ENCODE data around the gene ROPN1B.
"Not testable (repeated sequence)": the region's sequence is repeated elsewhere in the genome, so short reads cannot be mapped to it uniquely, and the experiment has no call there.

The ROPN1B gene

DNA sequence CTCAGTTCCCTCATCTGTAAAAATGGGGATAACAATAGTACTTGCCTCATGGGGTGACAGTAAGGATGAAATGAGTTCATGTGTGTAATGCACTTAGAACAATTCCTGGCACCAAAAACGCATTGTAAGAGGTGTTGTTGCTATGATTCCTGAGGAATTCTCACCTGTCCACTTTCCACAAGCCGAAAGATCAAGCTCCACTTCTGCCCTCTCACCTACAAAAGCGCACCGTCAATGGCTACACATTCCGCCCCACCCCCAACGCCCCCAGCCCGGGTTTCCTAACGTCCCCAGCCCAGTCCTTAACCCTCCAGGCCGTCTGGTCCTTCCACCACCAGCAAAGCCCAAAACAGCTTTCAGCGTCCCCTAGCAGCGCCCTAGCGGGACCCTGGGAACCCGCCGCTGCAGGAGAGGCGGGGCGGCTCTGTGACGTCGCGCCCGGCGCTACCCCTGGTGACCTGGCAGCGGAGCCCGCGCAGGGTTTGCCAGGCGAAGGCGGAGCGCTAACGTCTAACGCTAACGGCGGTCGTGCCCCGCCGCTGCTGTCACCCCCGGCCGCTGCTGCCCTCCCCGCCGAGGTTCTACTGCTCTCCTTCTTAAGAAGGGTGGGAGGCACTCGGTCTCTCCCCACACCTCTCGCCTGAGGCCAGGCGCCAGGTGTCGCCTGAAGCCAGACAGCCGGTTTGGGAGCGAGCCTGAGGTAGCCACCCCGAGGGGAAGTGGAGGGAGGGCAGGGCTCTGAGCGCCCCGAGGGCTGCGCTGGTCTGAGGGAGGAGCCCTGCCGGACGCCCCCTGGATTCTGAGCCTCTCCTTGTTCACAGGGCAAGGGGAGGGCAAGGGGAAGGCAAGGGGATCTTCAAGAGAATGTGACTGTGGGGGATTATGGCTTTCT, at the start of gene ROPN1B:
TSS of gene ROPN1B (plus strand) at position 478 of the 892 bp plus-strand sequence. CDS start 2,877 bp downstream, outside the sequence.
- DNase-seq (ENCODE audit: low read depth) = not testable (repeated sequence)

DNA sequence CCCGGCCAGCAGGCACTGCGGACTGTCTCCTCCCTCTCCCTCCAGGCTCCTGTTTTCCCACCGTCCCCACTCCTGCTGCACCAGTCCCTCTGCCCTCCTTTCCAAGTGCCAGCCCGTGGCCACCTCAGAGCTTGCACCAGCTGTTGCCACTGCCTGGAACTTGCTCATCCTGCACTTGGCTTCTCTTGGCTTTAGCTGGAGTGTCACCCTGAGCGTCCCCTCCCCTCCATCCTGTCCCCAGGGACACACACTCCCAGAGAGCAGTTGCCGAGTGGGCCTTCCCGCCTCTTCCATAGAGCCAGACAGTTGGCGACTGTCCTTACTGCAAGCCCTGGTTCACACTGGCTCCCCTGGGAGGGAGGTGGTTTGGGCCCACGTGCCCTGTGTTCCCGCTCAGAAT, 48.8 kb upstream of the ROPN1B start:
- not testable (repeated sequence) for DNase-seq (ENCODE audit: low read depth)

DNA sequence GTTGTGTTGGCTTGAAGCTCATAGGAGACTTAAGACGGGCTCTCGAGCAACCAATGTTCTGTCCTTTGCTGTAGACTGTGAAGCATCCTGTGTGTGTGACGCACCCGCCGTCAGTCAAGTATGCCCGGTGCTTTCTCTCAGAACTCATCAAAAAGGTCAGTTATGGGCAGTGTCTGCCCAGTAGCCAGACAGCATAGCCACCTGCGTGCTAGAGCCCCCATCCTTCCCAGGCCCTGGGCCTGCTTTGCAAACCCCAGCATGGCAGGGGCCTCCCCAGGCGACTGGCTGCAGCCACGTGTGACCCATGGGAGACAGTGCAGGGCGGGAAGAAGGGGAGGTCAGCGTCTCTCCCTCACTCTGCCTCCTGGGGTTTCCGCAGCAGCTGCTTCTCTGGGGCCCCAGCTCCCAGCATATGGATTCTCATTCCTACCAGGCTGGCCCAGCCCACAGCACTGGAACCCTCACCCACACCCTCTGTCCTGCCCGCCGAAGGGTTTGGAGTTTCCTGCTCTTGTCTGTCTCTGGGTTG, 48.2 kb upstream of the ROPN1B start:
- DNase-seq (ENCODE audit: low read depth) = not testable (repeated sequence)

DNA sequence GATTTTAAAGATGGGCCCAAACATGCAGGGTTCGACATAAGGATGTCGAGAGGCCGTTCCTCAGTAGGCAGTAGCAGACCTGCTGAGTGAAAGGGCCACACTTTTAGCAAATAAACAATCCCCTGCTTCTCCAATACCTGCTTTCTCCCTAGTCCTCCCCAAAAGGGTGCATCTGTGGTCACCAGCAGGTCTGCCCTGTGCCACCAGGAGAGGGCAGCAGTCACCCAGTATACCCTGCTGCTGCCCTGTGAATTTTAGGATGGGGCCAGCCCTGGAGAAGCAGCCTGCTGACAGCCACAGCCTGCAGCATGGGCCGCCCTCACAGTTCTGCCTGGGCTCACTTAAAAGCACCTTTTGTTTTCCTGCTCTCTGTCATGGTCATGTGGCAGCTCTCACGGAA, 47.3 kb upstream of the ROPN1B start:
- DNase-seq (ENCODE audit: low read depth) = not testable (repeated sequence)

DNA sequence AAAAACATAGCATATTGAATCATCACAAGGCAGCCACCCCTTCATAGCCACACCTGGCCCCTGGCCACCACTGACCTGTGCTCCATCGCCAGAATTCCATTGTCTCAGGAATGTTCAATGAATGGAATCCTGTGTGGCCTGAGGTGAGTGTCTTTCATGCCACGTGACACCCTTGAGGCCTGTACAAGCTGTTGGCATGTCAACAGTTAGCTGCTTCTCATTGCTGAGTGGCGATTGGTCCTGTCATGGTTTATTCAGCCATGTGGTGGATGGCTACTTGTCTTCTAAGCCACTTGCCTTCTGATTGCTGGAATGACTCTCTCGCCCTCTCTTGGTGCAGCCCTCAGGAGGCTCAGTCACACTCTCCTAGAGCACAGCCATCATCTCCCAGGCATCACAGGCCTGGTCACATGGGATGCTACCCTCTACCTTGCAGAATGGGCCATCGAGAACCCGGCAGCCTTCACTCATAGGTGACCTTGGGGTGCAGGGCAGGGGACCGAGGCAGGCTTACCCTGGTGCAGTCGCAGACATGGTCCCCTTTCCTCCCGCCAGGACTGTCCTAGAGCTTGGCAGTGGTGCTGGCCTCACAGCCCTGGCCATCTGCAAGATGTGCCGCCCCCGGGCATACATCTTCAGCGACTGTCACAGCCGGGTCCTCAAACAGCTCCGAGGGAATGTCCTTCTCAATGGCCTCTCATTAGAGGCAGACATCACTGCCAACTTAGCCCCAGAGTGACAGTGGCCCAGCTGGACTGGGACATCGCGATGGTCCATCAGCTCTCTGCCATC, 45.5 kb upstream of the ROPN1B start:
- not testable (repeated sequence) for DNase-seq (ENCODE audit: low read depth)

DNA sequence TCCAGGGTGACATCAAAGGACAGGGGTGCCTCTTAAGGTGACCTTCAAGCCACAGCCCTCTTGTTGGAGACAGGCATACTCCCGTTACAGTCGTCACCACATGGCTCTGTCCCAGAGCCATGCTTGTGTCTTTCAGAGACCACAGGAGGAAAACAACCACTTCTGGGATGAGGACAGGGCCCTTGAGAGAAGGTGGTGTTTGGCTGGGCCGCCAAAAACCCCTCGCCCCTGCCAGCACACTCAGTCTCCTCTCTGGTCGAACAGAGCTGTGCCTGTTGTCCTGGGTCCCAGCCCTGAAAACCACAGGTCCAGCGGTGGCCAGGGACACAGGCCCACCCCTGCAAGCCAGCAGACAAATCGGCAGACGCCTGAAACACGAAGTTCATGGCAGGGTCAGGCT, 44.7 kb upstream of the ROPN1B start:
- not testable (repeated sequence) for DNase-seq (ENCODE audit: low read depth)

DNA sequence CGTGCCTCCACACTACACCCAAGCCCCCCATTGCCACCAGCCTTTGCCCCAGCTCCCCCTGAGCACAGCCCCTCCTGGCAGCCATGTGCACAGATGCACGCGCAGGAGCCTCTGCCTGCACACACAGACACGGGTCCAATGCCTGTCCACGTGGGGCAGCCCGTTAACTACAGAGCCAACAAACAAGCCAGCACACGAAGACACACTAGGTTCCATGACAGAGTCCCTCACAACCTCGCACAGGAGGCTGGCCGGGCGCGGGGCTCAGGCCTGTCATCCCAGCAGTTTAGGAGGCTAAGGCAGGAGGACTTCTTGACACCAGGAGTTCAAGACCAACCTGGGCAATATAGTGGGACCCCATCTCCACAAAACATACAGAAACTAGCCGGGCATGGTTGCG, 43.3 kb upstream of the ROPN1B start:
- DNase-seq (ENCODE audit: low read depth) = not testable (repeated sequence)

DNA sequence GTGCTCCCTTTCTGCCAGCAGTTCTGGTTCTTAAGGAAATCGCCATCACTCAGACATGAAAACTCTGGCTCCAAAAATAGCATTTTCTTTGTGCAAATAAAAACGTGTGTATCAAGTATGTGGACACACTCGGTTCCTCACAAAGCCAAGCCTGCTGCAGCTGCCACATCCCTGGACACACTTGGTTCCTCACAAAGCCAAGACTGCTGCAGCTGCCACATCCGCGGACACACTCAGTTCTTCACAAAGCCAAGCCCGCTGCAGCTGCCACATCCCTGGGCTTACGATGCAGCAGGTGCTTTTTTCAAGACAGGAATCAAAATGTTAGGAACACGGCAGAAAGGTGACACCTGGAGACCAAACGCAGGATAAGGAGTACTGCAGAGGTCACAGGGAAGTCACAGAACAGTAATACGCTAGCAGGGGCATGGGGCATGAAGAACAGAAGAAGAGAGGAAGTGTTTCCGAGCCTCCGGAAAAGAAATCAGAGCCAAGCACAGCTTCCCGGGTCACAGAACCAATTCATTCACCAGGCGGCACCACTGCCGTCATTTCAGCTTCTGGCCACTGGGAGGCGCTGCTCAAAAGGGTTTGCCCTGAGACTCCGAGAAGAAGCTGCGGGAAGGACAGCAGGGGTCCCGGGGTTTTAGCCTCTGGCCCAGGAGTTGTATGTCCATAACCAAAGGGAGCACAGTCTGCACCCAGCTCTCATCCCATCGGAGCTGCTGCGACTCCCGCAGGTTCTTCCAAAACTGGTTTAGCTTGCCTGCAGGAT, 40.0 kb upstream of the ROPN1B start:
- DNase-seq (ENCODE audit: low read depth) = not testable (repeated sequence)

DNA sequence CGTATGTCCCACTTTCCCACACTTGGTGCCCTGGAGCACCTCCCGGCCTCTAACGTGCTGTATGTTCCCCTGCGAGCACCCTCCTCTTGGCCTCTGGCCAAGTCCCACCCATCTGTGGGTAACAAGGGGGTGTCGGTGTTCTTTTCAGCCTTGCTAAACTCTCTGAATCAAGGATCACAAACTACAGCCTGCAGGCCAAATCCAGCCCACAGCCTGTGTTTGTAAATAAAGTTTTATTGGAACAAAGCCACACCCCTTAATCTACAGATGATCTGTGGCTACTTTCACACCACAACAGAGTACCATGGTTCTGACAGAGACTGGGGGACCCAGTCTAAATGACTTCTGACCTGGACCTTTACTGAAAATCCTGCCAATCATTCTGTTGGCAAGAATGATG, 39.2 kb upstream of the ROPN1B start:
- not testable (repeated sequence) for DNase-seq (ENCODE audit: low read depth)

DNA sequence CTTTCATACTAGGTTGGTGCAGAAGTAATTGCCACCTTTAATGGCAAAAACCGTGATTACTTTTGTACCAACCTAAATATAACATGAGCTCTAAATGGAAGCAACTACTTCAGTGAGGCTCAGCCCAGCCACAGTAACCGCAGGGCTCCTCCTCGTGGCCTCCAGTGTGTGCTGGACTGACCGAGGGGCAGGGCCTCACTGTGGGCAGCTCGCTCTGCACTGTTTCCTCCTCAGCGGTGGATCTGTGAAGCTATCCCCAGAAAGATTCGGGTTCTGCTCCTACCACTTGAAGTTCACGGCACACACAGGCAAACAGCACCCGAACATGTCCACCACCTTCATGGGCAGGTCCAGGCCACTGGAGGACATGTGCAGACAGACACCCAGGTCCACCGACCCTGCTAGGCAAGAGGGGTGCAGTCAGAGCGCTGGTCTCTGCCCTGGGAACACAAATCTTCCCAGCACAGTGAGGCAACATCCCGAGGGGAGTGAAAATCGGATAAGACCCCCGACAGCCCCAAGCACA, 37.6 kb upstream of the ROPN1B start:
- DNase-seq (ENCODE audit: low read depth) = not testable (repeated sequence)

DNA sequence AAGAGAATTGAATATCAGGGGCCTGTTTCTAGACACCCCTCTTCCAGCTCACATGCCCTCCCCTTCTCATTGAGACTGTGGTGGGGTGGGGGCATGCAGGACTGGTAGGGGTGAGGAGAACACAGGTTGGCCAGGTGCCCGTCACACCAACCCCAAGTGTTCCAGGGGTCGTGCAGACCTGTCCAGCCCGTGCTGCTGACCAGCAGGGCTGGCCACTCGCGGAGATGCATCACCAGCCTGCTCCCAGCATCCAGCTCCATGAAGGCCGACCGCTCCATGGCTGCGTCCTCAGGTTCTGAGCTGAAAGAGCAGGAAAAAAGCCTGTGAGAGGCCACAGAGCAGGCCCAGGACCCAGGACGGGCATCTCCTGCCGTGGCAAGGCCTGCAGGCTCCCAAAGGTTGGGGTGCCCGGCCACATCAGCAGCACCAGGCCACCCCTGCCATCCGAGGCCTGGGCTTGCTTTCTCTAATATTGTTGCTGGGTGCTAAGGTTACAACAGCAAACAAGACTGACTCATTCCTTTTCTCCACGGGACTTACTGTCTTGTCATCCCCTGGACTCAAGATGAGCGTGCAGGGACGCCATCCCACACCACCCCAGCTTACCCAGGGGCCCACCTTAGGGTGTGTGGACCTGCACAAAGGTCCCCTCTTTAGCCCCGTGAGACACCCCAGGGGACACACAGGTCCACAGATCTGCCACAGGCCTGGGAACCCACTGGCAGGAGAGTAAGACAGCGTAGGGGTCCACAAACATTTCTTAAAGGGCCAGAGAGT, 35.4 kb upstream of the ROPN1B start:
- DNase-seq (ENCODE audit: low read depth) = not testable (repeated sequence)

DNA sequence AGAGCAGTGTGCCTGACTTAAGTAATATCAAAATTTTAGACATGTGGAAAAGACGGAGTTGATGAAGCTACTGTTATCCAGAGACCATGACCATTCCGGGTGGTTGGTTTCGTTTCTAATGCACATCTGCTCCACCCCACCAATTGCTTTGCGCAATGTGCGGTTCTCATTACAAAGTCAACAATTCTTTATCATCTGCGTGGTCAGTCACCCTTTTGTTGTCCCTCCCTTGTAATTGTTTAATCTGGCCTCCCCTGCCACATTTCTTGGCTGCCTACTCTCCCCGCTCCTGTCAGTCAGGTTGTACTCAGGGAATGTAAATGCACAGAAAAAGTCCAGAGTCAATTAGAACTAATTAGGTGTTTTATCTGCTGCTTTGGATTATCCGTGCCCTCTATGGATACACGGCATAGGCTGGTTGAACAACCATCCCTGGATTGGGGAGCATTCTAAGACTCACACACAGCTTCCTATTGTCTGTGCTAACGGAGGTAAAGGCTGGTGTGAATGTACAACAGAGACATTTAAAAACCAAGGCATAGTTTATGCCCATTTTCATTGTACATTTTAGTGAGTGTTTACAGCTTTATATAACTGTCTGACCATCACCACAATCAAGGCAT, 33.6 kb upstream of the ROPN1B start:
- DNase-seq (ENCODE audit: low read depth) = not testable (repeated sequence)

DNA sequence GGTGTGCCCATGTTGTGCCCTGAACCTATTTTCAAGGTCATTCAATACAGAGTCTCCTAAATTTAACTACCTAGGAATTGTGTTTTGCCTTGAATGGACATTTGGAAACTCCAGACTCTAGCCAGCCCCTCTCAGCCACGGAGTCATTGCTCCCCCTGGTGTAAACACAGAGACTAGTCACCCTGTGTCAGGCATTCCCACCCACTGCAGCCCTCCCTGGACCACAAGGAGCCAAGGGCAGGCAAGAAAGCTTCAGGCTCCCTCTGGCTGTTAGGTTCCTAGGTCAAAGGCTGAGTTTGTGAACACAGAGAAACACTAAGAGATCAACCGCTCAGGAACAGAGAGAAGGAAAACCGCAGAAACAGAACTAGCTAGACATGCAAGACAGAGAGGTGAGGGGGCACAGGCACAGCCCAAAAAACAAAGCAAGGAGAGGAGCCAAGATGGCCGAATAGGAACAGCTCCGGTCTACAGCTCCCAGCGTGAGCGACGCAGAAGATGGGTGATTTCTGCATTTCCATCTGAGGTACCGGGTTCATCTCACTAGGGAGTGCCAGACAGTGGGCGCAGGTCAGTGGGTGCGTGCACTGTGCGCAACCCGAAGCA, 32.7 kb upstream of the ROPN1B start:
- DNase-seq (ENCODE audit: low read depth) = not testable (repeated sequence)

DNA sequence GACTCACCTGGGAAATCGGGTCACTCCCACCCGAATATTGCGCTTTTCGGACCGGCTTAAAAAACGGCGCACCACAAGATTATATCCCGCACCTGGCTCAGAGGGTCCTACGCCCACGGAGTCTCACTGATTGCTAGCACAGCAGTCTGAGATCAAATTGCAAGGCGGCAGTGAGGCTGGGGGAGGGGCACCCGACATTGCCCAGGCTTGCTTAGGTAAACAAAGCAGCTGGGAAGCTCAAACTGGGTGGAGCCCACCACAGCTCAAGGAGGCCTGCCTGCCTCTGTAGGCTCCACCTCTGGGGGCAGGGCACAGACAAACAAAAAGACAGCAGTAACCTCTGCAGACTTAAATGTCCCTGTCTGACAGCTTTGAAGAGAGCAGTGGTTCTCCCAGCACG, 32.1 kb upstream of the ROPN1B start:
- not testable (repeated sequence) for DNase-seq (ENCODE audit: low read depth)

DNA sequence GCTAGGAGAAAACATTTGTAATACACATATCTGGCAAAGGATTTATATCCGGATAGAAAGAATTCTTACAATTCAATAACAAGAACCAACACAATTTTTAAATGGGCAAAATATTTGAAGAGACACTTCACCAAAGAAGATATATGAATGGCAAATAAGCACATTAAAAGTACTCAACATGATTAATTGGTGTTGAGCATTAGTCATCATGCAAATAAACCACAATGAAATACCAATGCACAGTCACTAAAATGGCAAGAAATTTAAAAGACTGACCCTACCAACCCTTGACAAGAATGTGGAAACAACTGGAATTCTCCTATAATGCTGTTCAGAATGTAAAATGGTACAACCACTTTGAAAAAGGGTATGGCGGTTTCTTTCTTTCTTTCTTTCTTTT, 21.2 kb upstream of the ROPN1B start:
- not testable (repeated sequence) for DNase-seq (ENCODE audit: low read depth)

DNA sequence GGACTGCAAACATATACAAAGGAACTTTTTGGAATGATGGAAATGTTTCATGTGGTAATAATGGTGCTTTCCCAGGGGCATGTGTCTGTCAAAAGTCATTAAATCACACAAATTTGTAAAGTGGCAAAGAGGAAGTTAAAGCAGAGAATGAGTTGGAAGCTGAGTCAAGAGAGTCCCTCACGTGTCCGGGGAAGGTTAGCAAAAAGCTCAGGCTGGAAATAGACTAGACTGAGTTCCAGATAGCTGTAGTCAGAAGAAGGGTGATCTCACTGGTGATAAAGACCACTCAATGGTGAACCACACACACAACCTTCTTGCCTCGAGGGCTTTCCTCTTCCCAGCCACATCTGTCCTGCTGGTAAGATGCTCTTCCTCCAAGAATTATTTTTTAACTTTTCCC, 20.1 kb upstream of the ROPN1B start:
- not testable (repeated sequence) for DNase-seq (ENCODE audit: low read depth)

DNA sequence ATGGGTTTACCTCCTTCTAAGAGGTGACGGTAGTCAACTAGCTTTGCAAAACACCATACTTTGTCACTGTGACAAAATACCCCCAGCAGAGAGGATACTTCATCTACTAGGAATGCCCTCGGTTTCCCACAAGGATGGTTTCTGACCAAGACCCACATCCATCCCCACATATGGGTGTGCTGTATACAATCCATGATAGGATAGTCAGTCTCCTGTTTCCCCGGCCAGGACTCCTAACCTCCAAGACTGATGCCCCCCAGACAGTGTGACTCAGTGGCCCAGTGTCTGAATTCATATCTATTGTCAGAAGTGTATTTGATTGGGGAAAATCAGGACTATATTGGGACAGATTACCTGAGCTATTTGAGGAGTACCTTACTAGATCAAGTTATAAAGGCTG, 17.8 kb upstream of the ROPN1B start:
- not testable (repeated sequence) for DNase-seq (ENCODE audit: low read depth)

DNA sequence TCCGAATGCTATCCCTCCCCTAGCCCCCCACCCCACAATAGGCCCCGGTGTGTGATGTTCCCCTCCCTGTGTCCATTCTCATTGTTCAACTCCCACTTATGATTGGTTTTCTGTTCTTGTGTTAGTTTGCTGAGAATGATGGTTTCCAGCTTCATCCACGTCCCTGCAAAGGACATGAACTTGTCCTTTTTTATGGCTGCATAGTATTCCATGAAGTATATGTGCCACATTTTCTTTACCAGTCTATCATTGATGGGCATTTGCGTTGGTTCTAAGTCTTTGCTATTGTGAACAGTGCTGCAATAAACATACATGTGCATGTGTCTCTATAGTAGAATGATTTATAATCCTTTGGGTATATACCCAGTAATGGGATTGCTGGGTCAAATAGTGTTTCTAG, 12.0 kb upstream of the ROPN1B start:
- DNase-seq (ENCODE audit: low read depth) = not testable (repeated sequence)

DNA sequence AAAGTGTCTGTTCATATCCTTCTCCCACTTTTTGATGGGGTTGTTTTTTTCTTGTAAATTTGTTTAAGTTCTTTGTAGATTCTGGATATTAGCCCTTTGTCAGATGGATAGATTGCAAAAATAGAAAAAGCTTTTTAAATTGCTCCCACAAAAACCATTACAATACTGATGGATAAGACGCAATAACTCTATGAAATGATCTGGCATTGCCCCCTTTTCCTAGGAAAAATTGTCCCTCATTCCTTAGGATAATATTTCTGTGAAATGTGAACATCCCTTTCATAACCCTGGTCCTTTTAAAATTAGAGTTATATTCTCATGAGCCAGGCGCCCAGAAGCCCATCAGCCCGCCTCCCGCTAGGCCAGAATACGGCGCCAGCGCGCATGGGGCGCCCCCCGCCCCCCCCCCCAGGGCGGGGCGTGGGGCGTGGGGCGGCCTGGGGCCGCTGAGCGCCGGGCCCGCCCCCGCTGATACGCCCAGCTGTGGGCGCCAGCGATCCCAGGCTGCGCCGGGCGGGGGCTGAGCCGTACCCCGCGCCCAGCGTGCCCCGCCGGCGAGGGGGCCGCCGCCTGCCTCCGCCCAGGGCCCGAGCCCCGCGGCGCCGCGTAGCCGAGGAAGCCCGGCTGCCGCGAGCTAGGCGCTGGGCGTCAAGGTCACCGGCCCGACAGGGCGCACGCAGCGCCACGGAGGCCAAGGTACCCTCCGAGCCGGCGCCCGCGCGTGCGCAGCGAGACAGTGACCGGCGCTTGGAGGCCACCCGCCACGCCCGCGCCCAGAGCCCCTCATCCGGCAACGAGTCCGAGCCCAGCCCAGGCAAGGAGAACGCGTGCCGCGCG, 11.1 kb upstream of the ROPN1B start:
- DNase-seq (ENCODE audit: low read depth) = no peak
